K562 (cell line): ENCODE data around the gene RNF40. TPM values are rescaled to one million over a fixed set of nuclear protein-coding genes. Genes with fewer than 3 reads are reported as not detected.

Source experiments
- ASH1L ChIP-seq: fragments of 450-650 bp; IDR thresholded peaks from 2 replicates; pipeline ENCODE4 v1.6.1; 2018; ENCODE audit warnings: borderline replicate concordance, mild to moderate bottlenecking, low read depth; ENCODE audit not compliant: partially characterized antibody
- BACH1 ChIP-seq: fragments of 200-800 bp; sonication (Bioruptor generic); IDR thresholded peaks from 2 replicates; pipeline ENCODE4 v1.6.1; 2016; ENCODE audit warnings: missing genetic modification characterization, missing compliant biosample characterization
- CBX8 ChIP-seq: fragments of 200-600 bp; sonication (generic); IDR thresholded peaks from 2 replicates; pipeline ENCODE4 v1.6.1; 2012; ENCODE audit warnings: borderline replicate concordance, mixed run types, low read depth, mild to moderate bottlenecking, moderate library complexity, mixed read lengths, low read length, control low read depth, inconsistent platforms; ENCODE audit not compliant: poor library complexity, severe bottlenecking; ENCODE audit errors: extremely low read depth
- CCAR2 ChIP-seq: fragments of 200-400 bp; formaldehyde crosslinking; IDR thresholded peaks from 2 replicates; pipeline ENCODE4 v1.6.1; 2017; ENCODE audit warnings: mild to moderate bottlenecking, low read depth, low read length
- KDM2B ChIP-seq: fragments of 250-450 bp; sonication (Bioruptor Pico); IDR thresholded peaks from 2 replicates; pipeline ENCODE4 v1.8.0; 2021; ENCODE audit warnings: mild to moderate bottlenecking, moderate library complexity
- MAFK ChIP-seq: IDR thresholded peaks from 2 replicates; pipeline ENCODE4 v1.6.1; 2011; ENCODE audit warnings: low read length, improper control_type of control experiment
- PCBP1 ChIP-seq: fragments of 200-400 bp; formaldehyde crosslinking; IDR thresholded peaks from 2 replicates; pipeline ENCODE4 v1.6.1; 2018; ENCODE audit warnings: mild to moderate bottlenecking, low read depth, low read length; ENCODE audit not compliant: poor library complexity, severe bottlenecking
- PHB ChIP-seq: fragments of 250-450 bp; sonication (Bioruptor Pico); IDR thresholded peaks from 2 replicates; pipeline ENCODE4 v1.5.0; 2021
- POLR2B ChIP-seq: fragments of 450-650 bp; IDR thresholded peaks from 2 replicates; pipeline ENCODE4 v1.6.1; 2018; ENCODE audit warnings: low read depth; ENCODE audit not compliant: partially characterized antibody
- PYGO2 ChIP-seq: fragments of 450-650 bp; IDR thresholded peaks from 2 replicates; pipeline ENCODE4 v1.6.1; 2016; ENCODE audit warnings: mild to moderate bottlenecking, missing genetic modification characterization, moderate library complexity, missing compliant biosample characterization
- RBM17 ChIP-seq: fragments of 200-400 bp; formaldehyde crosslinking; IDR thresholded peaks from 2 replicates; pipeline ENCODE4 v1.6.1; 2017; ENCODE audit warnings: low read depth, mild to moderate bottlenecking, low read length, borderline replicate concordance
- ZBTB7A ChIP-seq: IDR thresholded peaks from 2 replicates; pipeline ENCODE4 v1.6.1; 2011; ENCODE audit warnings: low read depth, mild to moderate bottlenecking, low read length, moderate library complexity, borderline replicate concordance; ENCODE audit not compliant: control insufficient read depth
- polyA plus RNA-seq, 8 experiments: library from polyadenylated mRNA; depleted of rRNA in 4 of 8; stranded (reverse) in 5 of 8; unstranded in 3 of 8; fragments of >200 nt; fragmentation: Nextera tagmentation in 2 of 8; fragmentation: Illumina TruSeq in 1 of 8; extraction: Ambion mirVana in 2 of 8; extraction: Trizol in 1 of 8; gene quantifications; 2 replicates each; pipeline versions ENCODE4 v1.2.1 to v1.2.3, GENCODE V29; 2011 to 2014; ENCODE audit warnings: inconsistent platforms in 1 of 8, missing spikeins in 1 of 8
- total RNA-seq, 7 experiments: library from RNA; depleted of rRNA in 6 of 7; stranded (reverse); fragments of >200 nt in 6 of 7; fragmentation: Illumina TruSeq in 2 of 7; extraction: Trizol in 2 of 7; gene quantifications; 2 replicates each; pipeline versions ENCODE4 v1.2.1 to v1.2.3, GENCODE V29; 2011 to 2021; ENCODE audit warnings: low replicate concordance in 1 of 7
- TF ChIP-seq, protein P1 (sequence below): fragments of 150-350 bp; IDR thresholded peaks from 2 replicates; pipeline ENCODE4 v1.6.1; 2014; ENCODE audit warnings: low read depth, mild to moderate bottlenecking, low read length, borderline replicate concordance
- TF ChIP-seq, protein P2 (sequence below): sonication (generic); formaldehyde crosslinking; IDR thresholded peaks from 2 replicates; pipeline ENCODE4 v1.8.0; 2022; ENCODE audit warnings: mild to moderate bottlenecking, missing genetic modification reagents
- TF ChIP-seq, protein P3 (sequence below): fragments of 450-650 bp; IDR thresholded peaks from 2 replicates; pipeline ENCODE4 v1.6.1; 2017; ENCODE audit warnings: mild to moderate bottlenecking, moderate library complexity
- TF ChIP-seq, protein P4 (sequence below), 2 experiments: IDR thresholded peaks; 2 replicates each; pipeline ENCODE4 v1.6.1; 2012; ENCODE audit warnings: improper control_type of control experiment in 2 of 2, low read depth in 2 of 2, low read length in 2 of 2, borderline replicate concordance in 1 of 2

RNF40 gene
- total and polyA plus RNA-seq, 9 of the 15 experiments (the other 6 are each of a cell fraction or from before 2014, with no cell fraction given), result 6.2 to 129 (median 81.5) TPM

DNA sequence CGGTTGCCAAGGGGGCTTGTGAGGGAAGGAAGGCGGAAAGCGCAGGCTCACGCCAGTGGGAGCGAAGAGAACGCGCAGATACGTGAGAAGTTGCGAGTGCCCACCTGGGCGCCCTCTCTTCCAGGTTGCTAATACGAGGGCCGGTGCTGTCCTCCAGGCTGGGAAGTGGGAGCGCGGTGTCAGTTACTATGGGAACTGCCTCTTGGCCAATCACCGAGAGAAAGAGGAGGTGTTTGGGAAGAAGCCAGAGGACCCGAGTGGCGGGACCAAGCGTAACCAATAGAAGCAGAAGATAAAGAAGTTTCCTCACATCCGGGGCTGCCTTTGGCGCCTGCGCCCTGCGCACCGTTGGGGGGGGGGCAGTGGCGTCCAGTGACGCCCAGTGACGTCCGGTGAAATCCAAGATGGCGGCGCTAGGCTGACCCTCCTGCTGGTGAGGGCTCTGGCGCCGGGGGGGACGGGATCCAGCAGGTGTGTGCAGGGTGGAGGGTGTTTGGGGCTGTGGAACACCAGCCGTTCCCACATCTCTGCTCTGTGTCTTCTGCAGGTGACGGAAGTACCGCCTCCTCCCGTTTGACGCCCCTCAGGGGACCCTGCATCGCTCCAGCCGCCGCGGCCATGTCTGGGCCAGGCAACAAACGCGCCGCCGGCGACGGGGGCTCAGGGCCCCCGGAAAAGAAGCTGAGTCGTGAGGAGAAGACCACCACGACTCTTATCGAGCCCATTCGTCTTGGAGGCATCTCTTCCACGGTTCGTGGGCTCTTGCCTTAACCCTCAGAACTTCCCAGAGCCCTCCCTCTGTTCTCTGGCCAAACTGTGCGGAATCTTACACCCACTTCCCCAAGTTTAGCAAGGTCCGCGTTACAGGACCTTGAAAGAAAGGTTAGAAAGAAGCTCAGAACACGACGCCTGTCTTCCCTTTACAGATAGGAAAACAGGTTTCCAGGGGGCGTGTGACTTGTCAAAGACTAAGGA, at the start of gene RNF40, which contains the start of gene CFAP119 (continued):
- TF ChIP-seq, protein P1, sequence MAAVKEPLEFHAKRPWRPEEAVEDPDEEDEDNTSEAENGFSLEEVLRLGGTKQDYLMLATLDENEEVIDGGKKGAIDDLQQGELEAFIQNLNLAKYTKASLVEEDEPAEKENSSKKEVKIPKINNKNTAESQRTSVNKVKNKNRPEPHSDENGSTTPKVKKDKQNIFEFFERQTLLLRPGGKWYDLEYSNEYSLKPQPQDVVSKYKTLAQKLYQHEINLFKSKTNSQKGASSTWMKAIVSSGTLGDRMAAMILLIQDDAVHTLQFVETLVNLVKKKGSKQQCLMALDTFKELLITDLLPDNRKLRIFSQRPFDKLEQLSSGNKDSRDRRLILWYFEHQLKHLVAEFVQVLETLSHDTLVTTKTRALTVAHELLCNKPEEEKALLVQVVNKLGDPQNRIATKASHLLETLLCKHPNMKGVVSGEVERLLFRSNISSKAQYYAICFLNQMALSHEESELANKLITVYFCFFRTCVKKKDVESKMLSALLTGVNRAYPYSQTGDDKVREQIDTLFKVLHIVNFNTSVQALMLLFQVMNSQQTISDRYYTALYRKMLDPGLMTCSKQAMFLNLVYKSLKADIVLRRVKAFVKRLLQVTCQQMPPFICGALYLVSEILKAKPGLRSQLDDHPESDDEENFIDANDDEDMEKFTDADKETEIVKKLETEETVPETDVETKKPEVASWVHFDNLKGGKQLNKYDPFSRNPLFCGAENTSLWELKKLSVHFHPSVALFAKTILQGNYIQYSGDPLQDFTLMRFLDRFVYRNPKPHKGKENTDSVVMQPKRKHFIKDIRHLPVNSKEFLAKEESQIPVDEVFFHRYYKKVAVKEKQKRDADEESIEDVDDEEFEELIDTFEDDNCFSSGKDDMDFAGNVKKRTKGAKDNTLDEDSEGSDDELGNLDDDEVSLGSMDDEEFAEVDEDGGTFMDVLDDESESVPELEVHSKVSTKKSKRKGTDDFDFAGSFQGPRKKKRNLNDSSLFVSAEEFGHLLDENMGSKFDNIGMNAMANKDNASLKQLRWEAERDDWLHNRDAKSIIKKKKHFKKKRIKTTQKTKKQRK, result no peak
- TF ChIP-seq PYGO2 (no peak), ASH1L (no peak), POLR2B (peak; percentile 68), CCAR2 (no peak), BACH1 (tag) (no peak), PHB (no peak), RBM17 (no peak), MAFK (no peak), CBX8 (no peak), PCBP1 (no peak), KDM2B (CRISPR knock-in tag) (no peak), ZBTB7A (peak; percentile 88; the same call in 1 of the 2 replicates)
- TF ChIP-seq, protein P2, sequence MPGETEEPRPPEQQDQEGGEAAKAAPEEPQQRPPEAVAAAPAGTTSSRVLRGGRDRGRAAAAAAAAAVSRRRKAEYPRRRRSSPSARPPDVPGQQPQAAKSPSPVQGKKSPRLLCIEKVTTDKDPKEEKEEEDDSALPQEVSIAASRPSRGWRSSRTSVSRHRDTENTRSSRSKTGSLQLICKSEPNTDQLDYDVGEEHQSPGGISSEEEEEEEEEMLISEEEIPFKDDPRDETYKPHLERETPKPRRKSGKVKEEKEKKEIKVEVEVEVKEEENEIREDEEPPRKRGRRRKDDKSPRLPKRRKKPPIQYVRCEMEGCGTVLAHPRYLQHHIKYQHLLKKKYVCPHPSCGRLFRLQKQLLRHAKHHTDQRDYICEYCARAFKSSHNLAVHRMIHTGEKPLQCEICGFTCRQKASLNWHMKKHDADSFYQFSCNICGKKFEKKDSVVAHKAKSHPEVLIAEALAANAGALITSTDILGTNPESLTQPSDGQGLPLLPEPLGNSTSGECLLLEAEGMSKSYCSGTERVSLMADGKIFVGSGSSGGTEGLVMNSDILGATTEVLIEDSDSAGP (CRISPR knock-in tag), result no peak
- TF ChIP-seq, protein P3, sequence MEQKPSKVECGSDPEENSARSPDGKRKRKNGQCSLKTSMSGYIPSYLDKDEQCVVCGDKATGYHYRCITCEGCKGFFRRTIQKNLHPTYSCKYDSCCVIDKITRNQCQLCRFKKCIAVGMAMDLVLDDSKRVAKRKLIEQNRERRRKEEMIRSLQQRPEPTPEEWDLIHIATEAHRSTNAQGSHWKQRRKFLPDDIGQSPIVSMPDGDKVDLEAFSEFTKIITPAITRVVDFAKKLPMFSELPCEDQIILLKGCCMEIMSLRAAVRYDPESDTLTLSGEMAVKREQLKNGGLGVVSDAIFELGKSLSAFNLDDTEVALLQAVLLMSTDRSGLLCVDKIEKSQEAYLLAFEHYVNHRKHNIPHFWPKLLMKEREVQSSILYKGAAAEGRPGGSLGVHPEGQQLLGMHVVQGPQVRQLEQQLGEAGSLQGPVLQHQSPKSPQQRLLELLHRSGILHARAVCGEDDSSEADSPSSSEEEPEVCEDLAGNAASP, result no peak
- TF ChIP-seq, protein P4, sequence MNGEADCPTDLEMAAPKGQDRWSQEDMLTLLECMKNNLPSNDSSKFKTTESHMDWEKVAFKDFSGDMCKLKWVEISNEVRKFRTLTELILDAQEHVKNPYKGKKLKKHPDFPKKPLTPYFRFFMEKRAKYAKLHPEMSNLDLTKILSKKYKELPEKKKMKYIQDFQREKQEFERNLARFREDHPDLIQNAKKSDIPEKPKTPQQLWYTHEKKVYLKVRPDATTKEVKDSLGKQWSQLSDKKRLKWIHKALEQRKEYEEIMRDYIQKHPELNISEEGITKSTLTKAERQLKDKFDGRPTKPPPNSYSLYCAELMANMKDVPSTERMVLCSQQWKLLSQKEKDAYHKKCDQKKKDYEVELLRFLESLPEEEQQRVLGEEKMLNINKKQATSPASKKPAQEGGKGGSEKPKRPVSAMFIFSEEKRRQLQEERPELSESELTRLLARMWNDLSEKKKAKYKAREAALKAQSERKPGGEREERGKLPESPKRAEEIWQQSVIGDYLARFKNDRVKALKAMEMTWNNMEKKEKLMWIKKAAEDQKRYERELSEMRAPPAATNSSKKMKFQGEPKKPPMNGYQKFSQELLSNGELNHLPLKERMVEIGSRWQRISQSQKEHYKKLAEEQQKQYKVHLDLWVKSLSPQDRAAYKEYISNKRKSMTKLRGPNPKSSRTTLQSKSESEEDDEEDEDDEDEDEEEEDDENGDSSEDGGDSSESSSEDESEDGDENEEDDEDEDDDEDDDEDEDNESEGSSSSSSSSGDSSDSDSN (IDR thresholded peaks at IDR 0.05; ENCODE audit: borderline replicate concordance in 1 of 2, low read depth in 2 of 2, low read length in 2 of 2), result 0 out of 4 replicates have a peak, but pooled peaks of 1 of the 2 experiments have one; percentile 58
